AG09319 (cell line): Measurements from ENCODE around the gene ZNF189.

ENCODE experiments used
- DNase-seq: peaks from one replicate; pipeline ENCODE4 v3.0.0-alpha.2; 2010; ENCODE audit warnings: low read depth; ENCODE audit errors: extremely low read depth
- TF ChIP-seq, protein P1 (sequence below): IDR thresholded peaks from 2 replicates; pipeline ENCODE4 v1.5.1; 2011; ENCODE audit warnings: low read depth, mild to moderate bottlenecking, inconsistent platforms, low read length, moderate library complexity

The ZNF189 gene

DNA sequence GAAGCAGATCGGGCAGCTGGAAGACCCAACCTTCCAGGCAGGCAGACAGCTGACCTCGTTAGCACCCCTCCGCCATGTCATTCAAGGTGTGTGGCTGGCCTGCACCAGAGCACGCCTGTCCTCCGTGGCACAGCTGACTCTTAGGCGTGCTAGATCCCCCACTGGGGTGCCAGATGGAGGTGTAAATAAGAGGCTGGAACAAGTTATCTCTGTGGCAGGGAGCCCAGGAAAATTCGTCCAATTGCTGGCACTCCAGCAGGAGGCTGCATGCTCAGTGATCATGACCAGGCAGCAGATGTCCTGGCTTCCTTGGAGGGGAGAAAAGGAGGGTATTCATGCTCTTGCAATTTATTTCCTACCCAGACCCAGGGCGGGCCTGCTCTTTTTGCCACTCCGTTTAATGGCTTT lies 44.7 kb downstream of the ZNF189 start:
- DNase-seq, result no peak

DNA sequence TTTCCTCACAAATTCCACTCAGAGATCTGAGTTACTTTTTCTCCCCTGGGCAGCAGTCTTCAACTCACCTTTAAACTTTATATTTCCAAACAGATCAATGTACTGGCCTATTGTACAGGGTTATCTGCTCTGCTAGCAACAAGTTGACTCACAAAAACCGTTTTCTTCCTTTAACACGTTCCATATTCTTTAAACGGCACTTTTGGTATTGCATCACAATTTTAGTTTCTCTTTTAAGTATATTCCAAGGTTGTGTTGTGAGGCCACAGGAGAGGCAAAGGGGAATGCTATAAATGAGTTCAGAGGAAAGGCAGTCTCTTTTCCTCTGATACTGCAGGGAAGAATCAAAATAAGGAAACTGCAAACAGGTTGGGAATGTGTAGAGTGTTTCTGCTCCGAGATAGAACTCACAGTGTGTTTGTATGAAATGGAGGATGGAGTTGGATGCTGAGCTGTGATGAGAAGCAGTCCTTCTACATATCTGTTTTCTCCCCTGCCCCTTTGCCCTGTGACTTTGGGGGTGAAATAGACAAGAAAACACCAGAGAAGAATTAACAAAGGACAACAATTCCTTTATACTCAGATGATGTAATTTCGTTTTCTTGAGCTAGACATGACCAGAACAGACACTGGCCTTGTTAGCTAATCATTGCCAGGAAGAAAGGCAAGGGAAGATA lies 46.8 kb downstream of the ZNF189 start:
- TF ChIP-seq, protein P1, sequence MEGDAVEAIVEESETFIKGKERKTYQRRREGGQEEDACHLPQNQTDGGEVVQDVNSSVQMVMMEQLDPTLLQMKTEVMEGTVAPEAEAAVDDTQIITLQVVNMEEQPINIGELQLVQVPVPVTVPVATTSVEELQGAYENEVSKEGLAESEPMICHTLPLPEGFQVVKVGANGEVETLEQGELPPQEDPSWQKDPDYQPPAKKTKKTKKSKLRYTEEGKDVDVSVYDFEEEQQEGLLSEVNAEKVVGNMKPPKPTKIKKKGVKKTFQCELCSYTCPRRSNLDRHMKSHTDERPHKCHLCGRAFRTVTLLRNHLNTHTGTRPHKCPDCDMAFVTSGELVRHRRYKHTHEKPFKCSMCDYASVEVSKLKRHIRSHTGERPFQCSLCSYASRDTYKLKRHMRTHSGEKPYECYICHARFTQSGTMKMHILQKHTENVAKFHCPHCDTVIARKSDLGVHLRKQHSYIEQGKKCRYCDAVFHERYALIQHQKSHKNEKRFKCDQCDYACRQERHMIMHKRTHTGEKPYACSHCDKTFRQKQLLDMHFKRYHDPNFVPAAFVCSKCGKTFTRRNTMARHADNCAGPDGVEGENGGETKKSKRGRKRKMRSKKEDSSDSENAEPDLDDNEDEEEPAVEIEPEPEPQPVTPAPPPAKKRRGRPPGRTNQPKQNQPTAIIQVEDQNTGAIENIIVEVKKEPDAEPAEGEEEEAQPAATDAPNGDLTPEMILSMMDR, result no peak
- DNase-seq, result no peak

More for the DNA sequence above, 44.7 kb downstream of the ZNF189 start:
- TF ChIP-seq, protein P1, result no peak

DNA sequence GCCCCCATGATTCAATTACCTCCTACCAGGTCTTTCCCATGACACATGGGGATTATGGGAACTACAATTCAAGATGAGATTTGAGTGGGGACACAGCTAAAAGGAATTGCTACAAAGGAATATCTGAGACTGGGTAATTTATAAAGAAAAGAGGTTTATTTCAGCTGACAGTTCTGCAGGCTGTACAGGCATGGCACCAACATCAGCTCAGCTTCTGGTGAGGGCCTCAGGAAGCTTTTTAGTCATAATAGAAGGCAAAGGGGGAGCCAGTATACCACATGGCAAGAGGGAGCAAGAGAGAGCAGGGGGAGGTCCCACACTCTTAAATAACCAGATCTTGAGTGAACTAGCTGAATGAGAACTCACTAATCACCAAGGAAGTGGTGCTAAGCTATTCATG lies 48.1 kb downstream of the ZNF189 start:
- DNase-seq, result no peak
- TF ChIP-seq, protein P1, result no peak

DNA sequence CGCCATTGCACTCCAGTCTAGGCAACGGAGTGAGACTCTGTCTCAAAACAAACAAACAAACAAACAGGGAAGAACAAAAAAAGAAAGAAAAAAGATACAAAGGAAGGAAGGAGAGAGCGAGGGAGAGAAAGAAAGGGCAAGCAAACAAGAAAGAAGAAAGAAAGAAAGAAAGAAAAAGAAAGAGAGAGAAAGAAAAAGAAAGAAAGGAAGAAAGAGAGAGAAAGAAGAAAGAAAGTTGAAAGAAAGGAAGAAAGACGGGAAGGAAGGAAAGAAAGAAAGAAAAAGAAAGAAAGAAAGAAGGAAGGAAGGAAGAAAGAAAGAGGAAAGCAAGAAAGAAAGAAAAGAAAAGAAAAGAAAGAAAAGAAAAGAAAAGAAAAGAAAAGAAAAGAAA lies 50.0 kb downstream of the ZNF189 start:
- DNase-seq, result no peak
- TF ChIP-seq, protein P1, result no peak

DNA sequence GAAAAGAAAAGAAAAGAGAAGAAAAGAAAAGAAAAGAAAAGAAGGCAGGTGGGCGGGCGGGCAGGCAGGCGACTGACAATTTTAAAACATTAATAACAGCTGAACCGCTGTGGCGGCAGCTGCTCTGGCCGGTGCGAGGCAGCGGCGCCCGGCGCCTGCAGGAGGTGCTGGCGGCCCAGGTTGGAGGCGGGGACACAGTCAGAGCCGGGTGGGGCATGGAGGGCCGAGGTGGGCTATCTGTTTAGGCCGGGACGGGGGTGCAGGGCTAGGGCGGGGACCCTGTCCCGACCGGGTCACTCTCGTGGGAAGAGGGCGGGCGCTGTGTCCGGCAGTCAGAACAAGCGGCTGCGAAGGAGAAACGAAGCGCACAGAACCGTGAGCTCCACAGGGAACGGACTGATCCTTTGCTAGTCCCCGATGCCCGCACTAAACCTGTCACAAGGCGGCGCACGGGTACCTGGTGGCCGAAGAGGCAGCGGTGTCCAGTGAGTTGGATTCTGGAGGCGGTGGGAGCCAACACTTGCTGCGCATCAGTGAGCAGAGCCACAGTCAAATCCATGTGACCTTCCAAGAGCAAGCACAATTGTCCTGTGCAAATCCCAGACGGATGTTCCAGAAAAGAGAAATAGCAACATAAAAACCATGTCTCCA lies 50.5 kb downstream of the ZNF189 start:
- TF ChIP-seq, protein P1, result peak; percentile 61
- DNase-seq, result no peak

DNA sequence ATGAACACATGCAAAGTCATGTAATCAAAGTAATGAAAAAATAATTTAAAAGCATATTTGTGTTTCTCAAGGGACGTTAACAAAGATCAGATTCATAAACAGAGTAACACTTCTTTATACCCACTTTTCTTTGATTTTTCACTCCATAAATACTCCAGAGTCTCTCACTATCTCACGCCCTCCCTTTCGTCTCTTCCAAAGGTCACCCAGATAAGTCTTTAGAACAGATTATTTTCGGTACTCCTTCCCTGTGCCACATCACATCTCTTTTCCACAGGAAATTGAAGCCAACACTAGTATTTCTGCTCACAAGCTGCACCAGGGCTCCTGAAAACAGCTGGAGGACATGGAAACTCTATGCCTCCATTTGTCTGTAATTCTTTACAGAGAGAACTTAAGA lies 52.3 kb downstream of the ZNF189 start:
- TF ChIP-seq, protein P1, result no peak

DNA sequence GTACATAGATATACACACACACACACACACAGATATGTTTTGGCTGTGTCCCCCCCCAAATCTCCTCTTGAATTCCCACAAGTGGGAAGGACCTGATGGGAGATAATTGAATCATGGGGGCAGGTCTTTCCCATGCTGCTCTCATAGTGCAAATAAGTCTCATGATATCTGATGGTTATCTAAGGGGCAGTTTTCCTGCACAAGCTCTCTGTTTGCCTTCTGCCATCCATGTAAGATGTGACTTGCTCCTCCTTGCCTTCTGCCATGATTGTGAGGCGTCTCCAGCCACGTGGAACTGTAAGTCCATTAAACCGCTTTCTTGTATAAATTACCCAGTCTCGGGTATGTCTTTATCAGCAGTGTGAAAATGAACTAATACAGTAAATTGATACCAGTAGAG lies 52.8 kb downstream of the ZNF189 start:
- TF ChIP-seq, protein P1, result no peak

More for the DNA sequence above, 52.3 kb downstream of the ZNF189 start:
- no peak for DNase-seq

More for the DNA sequence above, 52.8 kb downstream of the ZNF189 start:
- no peak for DNase-seq
